Measurements from ENCODE around the gene CST3.

- TF ChIP-seq CTCF (conservative IDR thresholded peaks at IDR 0.05) (no peak), EZH2 (IDR thresholded peaks at IDR 0.05; ENCODE audit: low read depth) (no peak)
Measured at GRCh38 chr20:23670361-23670760, 32.6 kb upstream of the CST3 start.
